Upper lobe of left lung (tissue), 4 donors: Measurements from ENCODE around the gene SCLT1.

ENCODE experiments used
- CTCF ChIP-seq, 6 experiments: fragments of 450-650 bp in 4 of 6; fragments of 200-600 bp in 2 of 6; sonication (generic) in 2 of 6; IDR thresholded peaks; one replicate each; pipeline ENCODE4 v1.5.1; 2016 to 2019; ENCODE audit warnings: antibody characterized with exemption in 6 of 6
- POLR2A ChIP-seq, 4 donors: fragments of 450-650 bp; IDR thresholded peaks; one replicate each; pipeline ENCODE4 v1.5.1; 2016 to 2017; ENCODE audit warnings: antibody characterized with exemption in 4 of 4, mild to moderate bottlenecking in 2 of 4
- POLR2AphosphoS5 ChIP-seq, 2 donors: sonication (generic); formaldehyde crosslinking; IDR thresholded peaks; one replicate each; pipeline ENCODE4 v1.5.1; 2017; ENCODE audit warnings: antibody characterized with exemption in 2 of 2

GRCh38 chr4:128973384-128973783 is 120.0 kb downstream of the SCLT1 start:
- no peak for TF ChIP-seq CTCF (IDR thresholded peaks at IDR 0.05)
- no peak for TF ChIP-seq POLR2AphosphoS5 (IDR thresholded peaks at IDR 0.05)
- TF ChIP-seq POLR2A (IDR thresholded peaks at IDR 0.05) = no peak
